H1 (cell line): ENCODE results near the gene PI4KA. TPM values are rescaled to one million over a fixed set of nuclear protein-coding genes. Genes with fewer than 3 reads are reported as not detected.

Experiments
- CTCF ChIA-PET: fragments of 300-600 bp; sonication (Branson Sonifier 250); formaldehyde crosslinking; loops from one replicate; lab custom pipeline; 2021; ENCODE audit not compliant: partially characterized antibody; lab: Charles Lee
- POLR2A ChIA-PET: fragments of 300-600 bp; sonication (Branson Sonifier 250); formaldehyde crosslinking; loops from one replicate; lab custom pipeline; 2021; ENCODE audit warnings: inconsistent platforms; ENCODE audit not compliant: partially characterized antibody; lab: Charles Lee
- DNase-seq, 2 experiments: peaks; one replicate each; pipeline versions ENCODE4 v3.0.0 to v3.0.0-alpha.2; 2010 to 2022; ENCODE audit warnings: low spot score in 2 of 2, low read depth in 1 of 2, mixed read lengths in 1 of 2
- FAIRE-seq: peaks from 2 replicates; lab custom pipeline; 2011; peaks lifted over from hg19 to GRCh38; lab: Jason Lieb, UNC
- H2AFZ ChIP-seq: 2 replicates; pipeline ENCODE4 v1.8.1; 2012; ENCODE audit warnings: low read length, inconsistent platforms
- H2AK5ac ChIP-seq: 2 replicates; pipeline ENCODE4 v1.6.1; 2013; ENCODE audit warnings: low read depth, low read length
- H2BK120ac ChIP-seq: replicated peaks from 2 replicates; pipeline ENCODE3; 2013; ENCODE audit warnings: low read depth, low read length, inconsistent platforms
- H2BK12ac ChIP-seq: 2 replicates; pipeline ENCODE4 v1.6.1; 2013; ENCODE audit warnings: low read depth, low read length
- H2BK15ac ChIP-seq: 2 replicates; pipeline ENCODE4 v1.6.1; 2013; ENCODE audit warnings: low read length
- H2BK20ac ChIP-seq: 2 replicates; pipeline ENCODE4 v1.6.1; 2013; ENCODE audit warnings: low read length
- H2BK5ac ChIP-seq: 2 replicates; pipeline ENCODE4 v1.6.1; 2013; ENCODE audit warnings: low read depth, low read length
- H3K14ac ChIP-seq: 2 replicates; pipeline ENCODE4 v1.6.1; 2013; ENCODE audit warnings: inconsistent platforms; ENCODE audit not compliant: insufficient read length
- H3K18ac ChIP-seq: 2 replicates; pipeline ENCODE4 v1.6.1; 2013; ENCODE audit warnings: low read length; ENCODE audit errors: extremely low read depth
- H3K23ac ChIP-seq: 2 replicates; pipeline ENCODE4 v1.6.1; 2013; ENCODE audit warnings: inconsistent platforms; ENCODE audit not compliant: insufficient read length
- H3K23me2 ChIP-seq: 2 replicates; pipeline ENCODE4 v1.6.1; 2013; ENCODE audit warnings: low read depth, low read length
- H3K27ac ChIP-seq: 2 replicates; pipeline ENCODE4 v1.6.1; 2011; ENCODE audit warnings: low read depth, low read length, inconsistent platforms
- H3K27me3 ChIP-seq, 4 experiments: replicated peaks in 1 of 4; 1 replicate in 1 of 4; 2 replicates in 3 of 4; pipeline versions ENCODE4 v1.6.1 to v1.8.1; 2011 to 2013; ENCODE audit warnings: low read length in 3 of 4, mild to moderate bottlenecking in 3 of 4, inconsistent platforms in 2 of 4, mixed read lengths in 2 of 4, moderate library complexity in 1 of 4; ENCODE audit not compliant: control insufficient read depth in 3 of 4, insufficient read depth in 3 of 4; ENCODE audit errors: extremely low read depth in 1 of 4
- H3K36me3 ChIP-seq, 4 experiments: 2 replicates each; pipeline versions ENCODE4 v1.6.1 to v1.8.1; 2011 to 2013; ENCODE audit warnings: mild to moderate bottlenecking in 4 of 4, low read length in 3 of 4, moderate library complexity in 2 of 4, control low read depth in 1 of 4, inconsistent platforms in 1 of 4; ENCODE audit not compliant: insufficient read depth in 4 of 4, control insufficient read depth in 2 of 4
- H3K4ac ChIP-seq: replicated peaks from 2 replicates; pipeline ENCODE3; 2013; ENCODE audit warnings: low read length, low read depth, mixed read lengths, inconsistent platforms; ENCODE audit not compliant: insufficient read length
- H3K4me1 ChIP-seq, 4 experiments: replicated peaks in 1 of 4; 1 replicate in 1 of 4; 2 replicates in 3 of 4; pipeline versions ENCODE4 v1.6.1 to v1.8.1; 2011 to 2013; ENCODE audit warnings: low read length in 3 of 4, inconsistent platforms in 2 of 4, mixed read lengths in 1 of 4; ENCODE audit not compliant: insufficient read depth in 4 of 4, control insufficient read depth in 3 of 4
- H3K4me2 ChIP-seq, 2 experiments: 2 replicates each; pipeline versions ENCODE4 v1.6.1 to v1.8.1; 2011 to 2013; ENCODE audit warnings: low read depth in 2 of 2, low read length in 2 of 2, control low read depth in 1 of 2, inconsistent platforms in 1 of 2, mild to moderate bottlenecking in 1 of 2; ENCODE audit not compliant: insufficient read depth in 1 of 2
- H3K4me3 ChIP-seq, 4 experiments: fragments of 200-600, 300-600 bp in 1 of 4; sonication (generic), shearing (Covaris generic), sonication (Bioruptor Twin) in 1 of 4; 2 replicates each; pipeline versions ENCODE4 v1.5.1 to v1.8.1; 2011 to 2016; ENCODE audit warnings: low read length in 4 of 4, low read depth in 3 of 4, control low read depth in 2 of 4, inconsistent platforms in 2 of 4, mild to moderate bottlenecking in 2 of 4, mixed read lengths in 1 of 4, moderate library complexity in 1 of 4; ENCODE audit not compliant: insufficient read depth in 2 of 4; ENCODE audit errors: extremely low read depth in 1 of 4
- H3K56ac ChIP-seq: replicated peaks from 2 replicates; pipeline ENCODE3; 2013; ENCODE audit warnings: low read depth, mild to moderate bottlenecking, mixed read lengths, low read length, inconsistent platforms; ENCODE audit not compliant: insufficient read length
- H3K79me1 ChIP-seq: 2 replicates; pipeline ENCODE4 v1.6.1; 2013; ENCODE audit warnings: low read depth, low read length, control low read depth
- H3K79me2 ChIP-seq, 2 experiments: 2 replicates each; pipeline versions ENCODE4 v1.6.1 to v1.8.1; 2012 to 2013; ENCODE audit warnings: low read length in 2 of 2, mild to moderate bottlenecking in 2 of 2, inconsistent platforms in 1 of 2; ENCODE audit not compliant: insufficient read depth in 2 of 2, control insufficient read depth in 1 of 2
- H3K9ac ChIP-seq, 4 experiments: replicated peaks in 1 of 4; 1 replicate in 1 of 4; 2 replicates in 3 of 4; pipeline versions ENCODE4 v1.6.1 to v1.8.1; 2011 to 2013; ENCODE audit warnings: low read depth in 3 of 4, low read length in 3 of 4, control low read depth in 2 of 4, mild to moderate bottlenecking in 2 of 4, moderate library complexity in 2 of 4, inconsistent platforms in 1 of 4; ENCODE audit errors: extremely low read depth in 1 of 4
- H3K9me3 ChIP-seq, 2 experiments: 2 replicates each; pipeline versions ENCODE4 v1.6.1 to v1.8.1; 2012 to 2013; ENCODE audit warnings: mild to moderate bottlenecking in 2 of 2, moderate library complexity in 2 of 2, control low read depth in 1 of 2, inconsistent platforms in 1 of 2, low read depth in 1 of 2, low read length in 1 of 2, mixed read lengths in 1 of 2; ENCODE audit not compliant: insufficient read depth in 2 of 2
- H4K20me1 ChIP-seq, 2 experiments: replicated peaks in 1 of 2; 2 replicates each; pipeline versions ENCODE3 to v1.8.1; 2011 to 2013; ENCODE audit warnings: inconsistent platforms in 2 of 2, low read length in 2 of 2, mild to moderate bottlenecking in 1 of 2; ENCODE audit not compliant: insufficient read depth in 2 of 2, control insufficient read depth in 1 of 2
- H4K5ac ChIP-seq: 2 replicates; pipeline ENCODE4 v1.6.1; 2013; ENCODE audit warnings: low read length, low read depth, mixed read lengths, inconsistent platforms; ENCODE audit not compliant: insufficient read length
- H4K8ac ChIP-seq: 2 replicates; pipeline ENCODE4 v1.8.0; 2013; ENCODE audit warnings: mild to moderate bottlenecking, moderate library complexity, low read length, inconsistent platforms; ENCODE audit not compliant: insufficient read depth; ENCODE audit errors: extremely low read depth
- H4K91ac ChIP-seq: replicated peaks from 2 replicates; pipeline ENCODE3; 2013; ENCODE audit warnings: low read length, mixed read lengths, inconsistent platforms; ENCODE audit not compliant: insufficient read length
- CBX5 ChIP-seq: fragments of 300-800, 300-1000 bp; sonication (generic); IDR thresholded peaks from 2 replicates; pipeline ENCODE4 v1.7.1; 2016; ENCODE audit warnings: antibody characterized with exemption, low read length, low read depth
- CBX8 ChIP-seq: fragments of 300-800, 300-1000 bp; sonication (generic); IDR thresholded peaks from 2 replicates; pipeline ENCODE4 v1.7.1; 2016; ENCODE audit warnings: low read depth, low read length, borderline replicate concordance
- E2F6 ChIP-seq: IDR thresholded peaks from 2 replicates; pipeline ENCODE4 v1.6.1; 2012; ENCODE audit warnings: inconsistent platforms
- EZH2 ChIP-seq: fragments of 200-600 bp; sonication (generic); IDR thresholded peaks from 2 replicates; pipeline ENCODE4 v1.7.1; 2012; ENCODE audit warnings: low read depth, mild to moderate bottlenecking, moderate library complexity, low read length, inconsistent platforms; ENCODE audit not compliant: severe bottlenecking
- NANOG ChIP-seq: IDR thresholded peaks from 2 replicates; pipeline ENCODE4 v1.6.1; 2011; ENCODE audit warnings: low read length, low read depth, mild to moderate bottlenecking, inconsistent platforms; ENCODE audit not compliant: insufficient read depth, poor library complexity, severe bottlenecking
- NRF1 ChIP-seq: IDR thresholded peaks from 2 replicates; pipeline ENCODE4 v1.6.1; 2011; ENCODE audit warnings: mild to moderate bottlenecking, low read depth, low read length, improper control_type of control experiment
- POLR2A ChIP-seq, 2 experiments: IDR thresholded peaks; 1 replicate in 1 of 2; 2 replicates in 1 of 2; pipeline ENCODE4 v1.6.1; 2011; ENCODE audit warnings: low read depth in 2 of 2, low read length in 2 of 2, mild to moderate bottlenecking in 2 of 2; ENCODE audit errors: control extremely low read depth in 1 of 2
- POU5F1 ChIP-seq: IDR thresholded peaks from 2 replicates; pipeline ENCODE4 v1.6.1; 2011; ENCODE audit warnings: low read depth, mild to moderate bottlenecking, low read length, moderate library complexity
- RFX5 ChIP-seq: IDR thresholded peaks from 2 replicates; pipeline ENCODE4 v1.6.1; 2011; ENCODE audit warnings: low read depth, low read length, improper control_type of control experiment, borderline replicate concordance
- SIRT6 ChIP-seq: IDR thresholded peaks from one replicate; pipeline ENCODE4 v1.7.1; 2012; ENCODE audit warnings: low read length, inconsistent platforms
- USF2 ChIP-seq: IDR thresholded peaks from 2 replicates; pipeline ENCODE4 v1.6.1; 2011; ENCODE audit warnings: low read length, improper control_type of control experiment
- YY1 ChIP-seq: IDR thresholded peaks from 2 replicates; pipeline ENCODE4 v1.6.1; 2011; ENCODE audit warnings: low read depth, mild to moderate bottlenecking, low read length
- WGBS, 2 experiments: shearing (Covaris generic) in 1 of 2; methylation state at CpG; one replicate each; pipeline versions ENCODE4 v1.1.6 to v1.1.7; 2013 to 2015; ENCODE audit warnings: low lambda C conversion rate in 2 of 2, mixed read lengths in 2 of 2, inconsistent platforms in 1 of 2, low coverage in 1 of 2, missing lambda C conversion rate in 1 of 2; ENCODE audit not compliant: insufficient replicate concordance in 2 of 2, insufficient coverage in 1 of 2, insufficient read length in 1 of 2; ENCODE audit errors: extremely low coverage in 1 of 2, missing lambda C conversion rate in 1 of 2; 5-methylcytosine and 5-hydroxymethylcytosine counted together
- polyA plus RNA-seq, 7 experiments: library from polyadenylated mRNA; depleted of rRNA in 3 of 7; stranded (reverse) in 5 of 7; unstranded in 2 of 7; fragments of >200 nt in 5 of 7; fragments of 200-250 nt in 2 of 7; gene quantifications; 1 replicate in 5 of 7; 2 replicates in 1 of 7; 4 replicates in 1 of 7; pipeline versions ENCODE4 v1.2.1 to v1.2.3, GENCODE V29; 2011 to 2013; ENCODE audit warnings: missing spikeins in 2 of 7, mixed read lengths in 2 of 7
- total RNA-seq: library from RNA; stranded (reverse); fragmentation: NEBNext Ultra II Directional; extraction: Animal tissue kit (Norgen Biotek cat#: 25700); gene quantifications from 2 replicates; pipeline ENCODE4 v1.2.1, GENCODE V29; 2021

Gene PI4KA
- total and polyA plus RNA-seq, 2 of the 8 experiments (the other 6 are each of a cell fraction or from before 2014, with no cell fraction given) = 22.5 to 37.7 TPM

- H4K91ac ChIP-seq = no peak overlapping the region
- no peaks in the 10 kb centered on the region for H3K27me3 ChIP-seq
- no peak overlapping the region for H3K18ac ChIP-seq
- no peak overlapping the region for H2BK15ac ChIP-seq
- H3K27ac ChIP-seq = no peak overlapping the region
- no peaks in the 10 kb centered on the region for H4K20me1 ChIP-seq
- H3K4ac ChIP-seq = no peak overlapping the region
- no peak overlapping the region for H3K4me3 ChIP-seq
- H3K23me2 ChIP-seq = no peaks in the 10 kb centered on the region; the same call in 1 of the 2 replicates
- no peaks in the 10 kb centered on the region for H3K36me3 ChIP-seq
- H3K4me2 ChIP-seq = no peak overlapping the region
- H3K4me1 ChIP-seq = no peaks in the 10 kb centered on the region
- H2AFZ ChIP-seq = no peak overlapping the region
- H3K79me1 ChIP-seq = no peaks in the 10 kb centered on the region
- H4K8ac ChIP-seq = no peak overlapping the region
- H2BK12ac ChIP-seq = no peak overlapping the region
- H3K9me3 ChIP-seq = no peaks in the 10 kb centered on the region
- no peak overlapping the region for H2BK20ac ChIP-seq
- H3K23ac ChIP-seq = no peak overlapping the region
- H2BK5ac ChIP-seq = no peak overlapping the region
- H2BK120ac ChIP-seq = no peak overlapping the region
- POLR2A ChIA-PET = interaction anchor here (1.5 kb wide), 1 partner anchor 53 kb away, joined by 4 read pairs; no protein-coding TSS in a partner anchor
- H3K56ac ChIP-seq = no peak overlapping the region
- FAIRE-seq = no peak
- DNase-seq = no peak
- no peak overlapping the region for H2AK5ac ChIP-seq
- H3K79me2 ChIP-seq = no peaks in the 10 kb centered on the region
- 90% methylated on average over 1 of the region's 1 CpG; no CpG with 5 or more reads in 1 of the 2 experiments for WGBS, 2 experiments
- no peak overlapping the region for H3K14ac ChIP-seq
- CTCF ChIA-PET = interaction anchor here (1.2 to 1.6 kb wide), 5 partner anchors 28 to 98 kb away, joined by 3 to 5 read pairs (median 3); no protein-coding TSS in a partner anchor
- H4K5ac ChIP-seq = no peak overlapping the region
- H3K9ac ChIP-seq = no peak overlapping the region
- TF ChIP-seq POLR2A (IDR thresholded peaks at IDR 0.05; ENCODE audit: control extremely low read depth in 1 of 2, low read depth in 2 of 2, low read length in 2 of 2) = no peak
- no peak for TF ChIP-seq NANOG
- no peak for TF ChIP-seq SIRT6
- TF ChIP-seq USF2 = no peak
- TF ChIP-seq POU5F1 = no peak
- no peak for TF ChIP-seq E2F6
- TF ChIP-seq CBX5 = no peak
- no peak for TF ChIP-seq YY1
- TF ChIP-seq CBX8 = no peak
- no peak for TF ChIP-seq NRF1
- TF ChIP-seq EZH2 = no peak
- no peak for TF ChIP-seq RFX5
Observed at GRCh38 chr22:20663137-20663828, 195.3 kb downstream of the PI4KA start.
